Head of caudate nucleus (tissue), 42 donors: Measurements from ENCODE around the gene ANKEF1.
A peak's percentile ranks its signal among the peaks of the same experiment; 100 is the strongest.
"Not testable (repeated sequence)": the region's sequence is repeated elsewhere in the genome, so short reads cannot be mapped to it uniquely, and the experiment has no call there.

Source experiments
- DNase-seq, 42 donors: peaks; one replicate each; pipeline versions ENCODE4 v3.0.0 to v3.0.0-alpha.2; 2020 to 2021; ENCODE audit warnings: mixed read lengths in 7 of 42
- intact Hi-C: fragments of 100-400 bp; cut with DNase I; formaldehyde crosslinking; loops from one replicate; pipeline ENCODE4 v1.15.0; 2022

The ANKEF1 gene

GRCh38 chr20:10023911-10024310 is 10.9 kb upstream of the ANKEF1 start:
- DNase-seq, result no peak
- intact Hi-C loops, result no loop called here

GRCh38 chr20:10031451-10032215 is 3.2 kb upstream of the ANKEF1 start:
- DNase-seq, intact Hi-C loops: not testable (repeated sequence)

- intact Hi-C loops, DNase-seq: not testable (repeated sequence)
Measured at GRCh38 chr20:10032269-10032668, 2.5 kb upstream of the ANKEF1 start.

GRCh38 chr20:10033905-10034650 is 709 bp upstream of the ANKEF1 start:
- no peak for DNase-seq
- intact Hi-C loops, result no loop called here

GRCh38 chr20:10036321-10036720 is 1.5 kb downstream of the ANKEF1 start:
- DNase-seq, intact Hi-C loops: not testable (repeated sequence)

- intact Hi-C loops, result no loop called here
- DNase-seq, result no peak
Measured at GRCh38 chr20:10040070-10040975, 5.5 kb downstream of the ANKEF1 start.

- no peak for DNase-seq
- intact Hi-C loops, result no loop called here
Measured at GRCh38 chr20:10042086-10042485, 7.3 kb downstream of the ANKEF1 start.

- intact Hi-C loops, result no loop called here
- DNase-seq, result peak in 4 of 42 donors; percentile 4 to 21 (median 12)
Measured at GRCh38 chr20:10047427-10047826, 12.6 kb downstream of the ANKEF1 start.

- intact Hi-C loops, result no loop called here
- no peak for DNase-seq
Measured at GRCh38 chr20:10051185-10051584, 16.4 kb downstream of the ANKEF1 start.

- intact Hi-C loops, result no loop called here
- DNase-seq, result no peak
Measured at GRCh38 chr20:10059006-10059405, 24.2 kb downstream of the ANKEF1 start.

- DNase-seq, result no peak
- intact Hi-C loops, result no loop called here
Measured at GRCh38 chr20:10060226-10060625, 25.4 kb downstream of the ANKEF1 start.

- intact Hi-C loops, result no loop called here
- no peak for DNase-seq
Measured at GRCh38 chr20:10061641-10062040, 26.9 kb downstream of the ANKEF1 start.

- intact Hi-C loops, result no loop called here
- no peak for DNase-seq
Measured at GRCh38 chr20:10063482-10063881, 28.7 kb downstream of the ANKEF1 start.

- DNase-seq, result no peak
- intact Hi-C loops, result no loop called here
Measured at GRCh38 chr20:10064611-10065010, 29.8 kb downstream of the ANKEF1 start.

GRCh38 chr20:10065154-10065833 is 30.5 kb downstream of the ANKEF1 start:
- DNase-seq, result no peak
- intact Hi-C loops, result no loop called here

- no peak for DNase-seq
- intact Hi-C loops, result no loop called here
Measured at GRCh38 chr20:10067321-10067720, 32.5 kb downstream of the ANKEF1 start.

GRCh38 chr20:10074513-10074912 is 39.7 kb downstream of the ANKEF1 start:
- DNase-seq, result peak; percentile 6 to 88 (median 64)
- intact Hi-C loops, result no loop called here

- no peak for DNase-seq
- intact Hi-C loops, result no loop called here
Measured at GRCh38 chr20:10075606-10076005, 40.8 kb downstream of the ANKEF1 start.
